A549 (cell line): ENCODE measurements around the gene EPB41L2.

Experiments used
- EP300 ChIP-seq, 2 experiments: fragments of >200 bp; sonication (Bioruptor Twin); formaldehyde crosslinking; IDR thresholded peaks; 2 replicates in 1 of 2; 3 replicates in 1 of 2; pipeline ENCODE4 v1.6.1; 2016 to 2017
- POLR2A ChIP-seq: IDR thresholded peaks from 2 replicates; pipeline ENCODE4 v1.6.1; 2012; ENCODE audit warnings: mild to moderate bottlenecking, low read length
- TF ChIP-seq, protein P1 (sequence below): fragments of >200 bp; sonication (Bioruptor Twin); formaldehyde crosslinking; IDR thresholded peaks from 3 replicates; pipeline ENCODE4 v1.5.1; 2016
- TF ChIP-seq, protein P2 (sequence below): fragments of 250-450 bp; sonication (Bioruptor Pico); IDR thresholded peaks from 2 replicates; pipeline ENCODE4 v1.5.0; 2021; ENCODE audit warnings: mild to moderate bottlenecking, moderate library complexity, borderline replicate concordance

DNA sequence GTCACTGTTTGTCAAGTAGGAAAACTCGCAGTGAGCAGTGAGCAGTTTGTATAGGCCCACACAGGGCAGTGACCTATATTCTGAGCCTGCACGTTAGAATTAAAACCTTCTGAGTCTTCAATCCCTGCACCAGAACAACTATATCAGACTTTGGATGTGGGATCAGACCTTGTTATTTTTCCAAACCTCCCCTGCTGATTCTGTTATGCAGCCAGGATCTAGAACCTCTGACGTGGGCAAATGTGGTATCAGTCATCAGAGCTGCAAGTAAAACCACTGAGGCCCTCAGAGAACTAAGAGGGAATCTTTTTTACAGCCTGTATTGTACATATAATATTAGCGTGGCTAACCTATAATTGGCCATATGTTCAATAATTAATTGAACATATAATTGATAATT is 40.3 kb upstream of the EPB41L2 start:
- TF ChIP-seq, protein P1, sequence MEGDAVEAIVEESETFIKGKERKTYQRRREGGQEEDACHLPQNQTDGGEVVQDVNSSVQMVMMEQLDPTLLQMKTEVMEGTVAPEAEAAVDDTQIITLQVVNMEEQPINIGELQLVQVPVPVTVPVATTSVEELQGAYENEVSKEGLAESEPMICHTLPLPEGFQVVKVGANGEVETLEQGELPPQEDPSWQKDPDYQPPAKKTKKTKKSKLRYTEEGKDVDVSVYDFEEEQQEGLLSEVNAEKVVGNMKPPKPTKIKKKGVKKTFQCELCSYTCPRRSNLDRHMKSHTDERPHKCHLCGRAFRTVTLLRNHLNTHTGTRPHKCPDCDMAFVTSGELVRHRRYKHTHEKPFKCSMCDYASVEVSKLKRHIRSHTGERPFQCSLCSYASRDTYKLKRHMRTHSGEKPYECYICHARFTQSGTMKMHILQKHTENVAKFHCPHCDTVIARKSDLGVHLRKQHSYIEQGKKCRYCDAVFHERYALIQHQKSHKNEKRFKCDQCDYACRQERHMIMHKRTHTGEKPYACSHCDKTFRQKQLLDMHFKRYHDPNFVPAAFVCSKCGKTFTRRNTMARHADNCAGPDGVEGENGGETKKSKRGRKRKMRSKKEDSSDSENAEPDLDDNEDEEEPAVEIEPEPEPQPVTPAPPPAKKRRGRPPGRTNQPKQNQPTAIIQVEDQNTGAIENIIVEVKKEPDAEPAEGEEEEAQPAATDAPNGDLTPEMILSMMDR: no peak
- TF ChIP-seq, protein P2, sequence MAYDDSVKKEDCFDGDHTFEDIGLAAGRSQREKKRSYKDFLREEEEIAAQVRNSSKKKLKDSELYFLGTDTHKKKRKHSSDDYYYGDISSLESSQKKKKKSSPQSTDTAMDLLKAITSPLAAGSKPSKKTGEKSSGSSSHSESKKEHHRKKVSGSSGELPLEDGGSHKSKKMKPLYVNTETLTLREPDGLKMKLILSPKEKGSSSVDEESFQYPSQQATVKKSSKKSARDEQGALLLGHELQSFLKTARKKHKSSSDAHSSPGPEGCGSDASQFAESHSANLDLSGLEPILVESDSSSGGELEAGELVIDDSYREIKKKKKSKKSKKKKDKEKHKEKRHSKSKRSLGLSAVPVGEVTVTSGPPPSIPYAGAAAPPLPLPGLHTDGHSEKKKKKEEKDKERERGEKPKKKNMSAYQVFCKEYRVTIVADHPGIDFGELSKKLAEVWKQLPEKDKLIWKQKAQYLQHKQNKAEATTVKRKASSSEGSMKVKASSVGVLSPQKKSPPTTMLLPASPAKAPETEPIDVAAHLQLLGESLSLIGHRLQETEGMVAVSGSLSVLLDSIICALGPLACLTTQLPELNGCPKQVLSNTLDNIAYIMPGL (CRISPR knock-in tag): no peak
- TF ChIP-seq POLR2A (no peak), EP300 (IDR thresholded peaks at IDR 0.05) (no peak)
